Vagina (tissue), 2 donors: ENCODE data around the gene GPRC5B.

Experiments used
- POLR2A ChIP-seq, 2 donors: fragments of 450-650 bp; IDR thresholded peaks; one replicate each; pipeline ENCODE4 v1.6.1; 2017; ENCODE audit warnings: antibody characterized with exemption in 2 of 2, mild to moderate bottlenecking in 2 of 2, moderate library complexity in 2 of 2
- POLR2AphosphoS5 ChIP-seq, 2 donors: sonication (generic); formaldehyde crosslinking; IDR thresholded peaks; one replicate each; pipeline ENCODE4 v1.9.0; 2017; ENCODE audit warnings: antibody characterized with exemption in 2 of 2, mild to moderate bottlenecking in 2 of 2, low read depth in 1 of 2; ENCODE audit not compliant: insufficient read depth in 1 of 2
- TF ChIP-seq, protein P1 (sequence below), 3 experiments: fragments of 450-650 bp in 2 of 3; fragments of 200-600 bp in 1 of 3; sonication (generic) in 1 of 3; IDR thresholded peaks; one replicate each; pipeline ENCODE4 v1.5.1; 2017 to 2019; ENCODE audit warnings: antibody characterized with exemption in 3 of 3, mild to moderate bottlenecking in 2 of 3, moderate library complexity in 2 of 3

GRCh38 chr16:19898924-19899604, 14.4 kb upstream of the GPRC5B start:
- TF ChIP-seq, protein P1, sequence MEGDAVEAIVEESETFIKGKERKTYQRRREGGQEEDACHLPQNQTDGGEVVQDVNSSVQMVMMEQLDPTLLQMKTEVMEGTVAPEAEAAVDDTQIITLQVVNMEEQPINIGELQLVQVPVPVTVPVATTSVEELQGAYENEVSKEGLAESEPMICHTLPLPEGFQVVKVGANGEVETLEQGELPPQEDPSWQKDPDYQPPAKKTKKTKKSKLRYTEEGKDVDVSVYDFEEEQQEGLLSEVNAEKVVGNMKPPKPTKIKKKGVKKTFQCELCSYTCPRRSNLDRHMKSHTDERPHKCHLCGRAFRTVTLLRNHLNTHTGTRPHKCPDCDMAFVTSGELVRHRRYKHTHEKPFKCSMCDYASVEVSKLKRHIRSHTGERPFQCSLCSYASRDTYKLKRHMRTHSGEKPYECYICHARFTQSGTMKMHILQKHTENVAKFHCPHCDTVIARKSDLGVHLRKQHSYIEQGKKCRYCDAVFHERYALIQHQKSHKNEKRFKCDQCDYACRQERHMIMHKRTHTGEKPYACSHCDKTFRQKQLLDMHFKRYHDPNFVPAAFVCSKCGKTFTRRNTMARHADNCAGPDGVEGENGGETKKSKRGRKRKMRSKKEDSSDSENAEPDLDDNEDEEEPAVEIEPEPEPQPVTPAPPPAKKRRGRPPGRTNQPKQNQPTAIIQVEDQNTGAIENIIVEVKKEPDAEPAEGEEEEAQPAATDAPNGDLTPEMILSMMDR (IDR thresholded peaks at IDR 0.05): peak; percentile 30 to 41 (median 36)
- TF ChIP-seq POLR2A (IDR thresholded peaks at IDR 0.05) (no peak), POLR2AphosphoS5 (IDR thresholded peaks at IDR 0.05; ENCODE audit: insufficient read depth in 1 of 2, low read depth in 1 of 2) (no peak)
